Measurements from ENCODE around the gene PRPH2.

PRPH2 gene

GRCh38 chr6:42756722-42757121, 34.3 kb upstream of the PRPH2 start:
- no peaks in the 10 kb centered on the region for H3K36me3 ChIP-seq (ENCODE audit: insufficient read depth, low read length)
- no peaks in the 10 kb centered on the region for H3K4me1 ChIP-seq (ENCODE audit: control insufficient read depth, insufficient read depth, low read length, unreplicated experiment)
- H3K27ac ChIP-seq (ENCODE audit: low read depth, low read length) = no peak overlapping the region

GRCh38 chr6:42754759-42755158, 32.4 kb upstream of the PRPH2 start:
- Histone ChIP-seq H2AFZ (ENCODE audit: low read length, unreplicated experiment) (no peak overlapping the region), H3K27ac (ENCODE audit: low read depth, low read length) (no peak overlapping the region), H3K4me1 (ENCODE audit: control insufficient read depth, insufficient read depth, low read length, unreplicated experiment) (no peaks in the 10 kb centered on the region), H3K79me2 (ENCODE audit: control insufficient read depth, insufficient read depth, low read length, unreplicated experiment) (no peaks in the 10 kb centered on the region), H3K36me3 (ENCODE audit: insufficient read depth, low read length) (no peaks in the 10 kb centered on the region), H3K27me3 (ENCODE audit: insufficient read depth, low read length) (no peaks in the 10 kb centered on the region), H3K4me3 (ENCODE audit: low read depth, low read length) (no peak overlapping the region)

More at GRCh38 chr6:42756722-42757121, 34.3 kb upstream of the PRPH2 start:
- no peak overlapping the region for H3K4me3 ChIP-seq (ENCODE audit: low read depth, low read length)
- no peaks in the 10 kb centered on the region for H3K79me2 ChIP-seq (ENCODE audit: control insufficient read depth, insufficient read depth, low read length, unreplicated experiment)
- H2AFZ ChIP-seq (ENCODE audit: low read length, unreplicated experiment) = no peak overlapping the region
- H3K27me3 ChIP-seq (ENCODE audit: insufficient read depth, low read length) = no peaks in the 10 kb centered on the region

GRCh38 chr6:42751055-42751454, 28.7 kb upstream of the PRPH2 start:
- Histone ChIP-seq H3K27ac (ENCODE audit: low read depth, low read length) (no peak overlapping the region), H3K4me1 (ENCODE audit: control insufficient read depth, insufficient read depth, low read length, unreplicated experiment) (peaks cover 14% of the 10 kb centered on the region), H3K4me3 (ENCODE audit: low read depth, low read length) (no peak overlapping the region), H3K79me2 (ENCODE audit: control insufficient read depth, insufficient read depth, low read length, unreplicated experiment) (no peaks in the 10 kb centered on the region), H2AFZ (ENCODE audit: low read length, unreplicated experiment) (no peak overlapping the region), H3K27me3 (ENCODE audit: insufficient read depth, low read length) (no peaks in the 10 kb centered on the region), H3K36me3 (ENCODE audit: insufficient read depth, low read length) (no peaks in the 10 kb centered on the region)

- H3K79me2 ChIP-seq (ENCODE audit: control insufficient read depth, insufficient read depth, low read length, unreplicated experiment) = peaks cover 21% of the 10 kb centered on the region
- H3K4me1 ChIP-seq (ENCODE audit: control insufficient read depth, insufficient read depth, low read length, unreplicated experiment) = peaks cover 23% of the 10 kb centered on the region
- no peaks in the 10 kb centered on the region for H3K36me3 ChIP-seq (ENCODE audit: insufficient read depth, low read length)
- H3K4me3 ChIP-seq (ENCODE audit: low read depth, low read length) = peak overlapping the region; percentile 86; the same call in 1 of the 2 replicates
- no peak overlapping the region for H3K27ac ChIP-seq (ENCODE audit: low read depth, low read length)
- H2AFZ ChIP-seq (ENCODE audit: low read length, unreplicated experiment) = no peak overlapping the region
- H3K27me3 ChIP-seq (ENCODE audit: insufficient read depth, low read length) = no peaks in the 10 kb centered on the region
Observed at GRCh38 chr6:42748203-42748898, 26.0 kb upstream of the PRPH2 start.

GRCh38 chr6:42746463-42747391, 24.3 kb upstream of the PRPH2 start:
- Histone ChIP-seq H3K27me3 (ENCODE audit: insufficient read depth, low read length) (no peaks in the 10 kb centered on the region), H3K27ac (ENCODE audit: low read depth, low read length) (peak overlapping the region; percentile 78), H3K79me2 (ENCODE audit: control insufficient read depth, insufficient read depth, low read length, unreplicated experiment) (peaks cover 21% of the 10 kb centered on the region), H2AFZ (ENCODE audit: low read length, unreplicated experiment) (peak overlapping the region; percentile 96), H3K36me3 (ENCODE audit: insufficient read depth, low read length) (no peaks in the 10 kb centered on the region), H3K4me3 (ENCODE audit: low read depth, low read length) (peak overlapping the region; percentile 86), H3K4me1 (ENCODE audit: control insufficient read depth, insufficient read depth, low read length, unreplicated experiment) (peaks cover 32% of the 10 kb centered on the region)

GRCh38 chr6:42745640-42746462, 23.5 kb upstream of the PRPH2 start, which contains the start of gene TBCC:
TSS of gene TBCC (minus strand) at chr6:42746103. CDS start at chr6:42746073, 30 bp downstream.
- Histone ChIP-seq H3K79me2 (ENCODE audit: control insufficient read depth, insufficient read depth, low read length, unreplicated experiment) (peaks cover 21% of the 10 kb centered on the region), H3K27me3 (ENCODE audit: insufficient read depth, low read length) (no peaks in the 10 kb centered on the region), H3K36me3 (ENCODE audit: insufficient read depth, low read length) (no peaks in the 10 kb centered on the region), H3K4me1 (ENCODE audit: control insufficient read depth, insufficient read depth, low read length, unreplicated experiment) (peaks cover 32% of the 10 kb centered on the region), H2AFZ (ENCODE audit: low read length, unreplicated experiment) (peak within 1 kb of the TSS; percentile 95), H3K4me3 (ENCODE audit: low read depth, low read length) (peak within 1 kb of the TSS; percentile 95), H3K27ac (ENCODE audit: low read depth, low read length) (peak within 1 kb of the TSS; percentile 78)

- peak overlapping the region; percentile 38; the same call in 1 of the 2 replicates for H3K27ac ChIP-seq (ENCODE audit: low read depth, low read length)
Observed at GRCh38 chr6:42745083-42745639, 22.8 kb upstream of the PRPH2 start.

GRCh38 chr6:42744351-42744893, 22.0 kb upstream of the PRPH2 start:
- H3K4me3 ChIP-seq (ENCODE audit: low read depth, low read length) = peak overlapping the region; percentile 95
- H3K27me3 ChIP-seq (ENCODE audit: insufficient read depth, low read length) = no peaks in the 10 kb centered on the region
- H3K4me1 ChIP-seq (ENCODE audit: control insufficient read depth, insufficient read depth, low read length, unreplicated experiment) = peaks cover 34% of the 10 kb centered on the region
- no peaks in the 10 kb centered on the region for H3K36me3 ChIP-seq (ENCODE audit: insufficient read depth, low read length)
- no peak overlapping the region for H3K27ac ChIP-seq (ENCODE audit: low read depth, low read length)
- peaks cover 21% of the 10 kb centered on the region for H3K79me2 ChIP-seq (ENCODE audit: control insufficient read depth, insufficient read depth, low read length, unreplicated experiment)
- H2AFZ ChIP-seq (ENCODE audit: low read length, unreplicated experiment) = no peak overlapping the region

More at GRCh38 chr6:42745083-42745639, 22.8 kb upstream of the PRPH2 start:
- Histone ChIP-seq H2AFZ (ENCODE audit: low read length, unreplicated experiment) (peak overlapping the region; percentile 95), H3K4me3 (ENCODE audit: low read depth, low read length) (peak overlapping the region; percentile 95), H3K36me3 (ENCODE audit: insufficient read depth, low read length) (no peaks in the 10 kb centered on the region), H3K4me1 (ENCODE audit: control insufficient read depth, insufficient read depth, low read length, unreplicated experiment) (peaks cover 34% of the 10 kb centered on the region), H3K79me2 (ENCODE audit: control insufficient read depth, insufficient read depth, low read length, unreplicated experiment) (peaks cover 21% of the 10 kb centered on the region), H3K27me3 (ENCODE audit: insufficient read depth, low read length) (no peaks in the 10 kb centered on the region)

GRCh38 chr6:42742116-42742894, 19.9 kb upstream of the PRPH2 start:
- Histone ChIP-seq H3K4me3 (ENCODE audit: low read depth, low read length) (no peak overlapping the region), H2AFZ (ENCODE audit: low read length, unreplicated experiment) (no peak overlapping the region), H3K79me2 (ENCODE audit: control insufficient read depth, insufficient read depth, low read length, unreplicated experiment) (peaks cover 21% of the 10 kb centered on the region), H3K27ac (ENCODE audit: low read depth, low read length) (0 out of 2 replicates have a peak overlapping the region, but pooled peaks have one; percentile 9), H3K27me3 (ENCODE audit: insufficient read depth, low read length) (no peaks in the 10 kb centered on the region), H3K4me1 (ENCODE audit: control insufficient read depth, insufficient read depth, low read length, unreplicated experiment) (peaks cover 20% of the 10 kb centered on the region), H3K36me3 (ENCODE audit: insufficient read depth, low read length) (no peaks in the 10 kb centered on the region)

Data from ACC112 (cell line).